ENCODE measurements around the gene TPSD1. TPM values are rescaled to one million over a fixed set of nuclear protein-coding genes. Genes with fewer than 3 reads are reported as not detected.

TPSD1 gene
- total and polyA plus RNA-seq, 7 experiments from 2014 or later, result not detected

- peaks cover 0 to 2% (median 0%) of the 10 kb centered on the region in 11 donors for H3K9me3 Mint-ChIP-seq
- Histone ChIP-seq H3K9me3 (ENCODE audit: control insufficient read depth in 2 of 3, low read length in 3 of 3) (no peaks in the 10 kb centered on the region), H3K4me1 (ENCODE audit: control insufficient read depth in 2 of 2, insufficient read depth in 2 of 2, low read length in 2 of 2) (no peaks in the 10 kb centered on the region), H3K4me3 (ENCODE audit: low read length) (no peak overlapping the region), H3K36me3 (ENCODE audit: control insufficient read depth in 2 of 3, insufficient read depth in 3 of 3, low read length in 3 of 3) (no peaks in the 10 kb centered on the region), H3K27me3 (ENCODE audit: control insufficient read depth in 2 of 2, insufficient read depth in 2 of 2, low read length in 2 of 2) (no peaks in the 10 kb centered on the region), H3K27ac (ENCODE audit: low read depth, low read length) (no peak overlapping the region)
- H3K36me3 Mint-ChIP-seq, result no peaks in the 10 kb centered on the region
- ATAC-seq (no peak), DNase-seq (no peak)
- peaks cover 0 to 12% (median 4%) of the 10 kb centered on the region in 7 donors for H3K4me1 Mint-ChIP-seq
- H3K27me3 Mint-ChIP-seq, result peaks cover 11 to 41% (median 35%) of the 10 kb centered on the region in 5 donors
- H3K4me3 Mint-ChIP-seq, result peak overlapping the region in 1 of 10 donors; percentile 23
- intact Hi-C loops (cut with micrococcal nuclease), result no loop called here
- no peak overlapping the region for H3K27ac Mint-ChIP-seq
- ChIA-PET CTCF (interaction anchor here (0.5 kb wide), 1 partner anchor 12 kb away, joined by 3 read pairs; no protein-coding TSS in a partner anchor), POLR2A (no interaction called here)
These were observed 32.3 kb downstream of the TPSD1 start for GRCh38 chr16:1287982-1288670.

GRCh38 chr16:1288813-1289476 lies 33.1 kb downstream of the TPSD1 start:
- ATAC-seq (peak; percentile 41), DNase-seq (peak in 1 of 9 donors; percentile 16)
- H3K36me3 ChIP-seq (ENCODE audit: control insufficient read depth in 2 of 3, insufficient read depth in 3 of 3, low read length in 3 of 3), result no peaks in the 10 kb centered on the region
- Mint-ChIP-seq H3K4me1 (peaks cover 0 to 12% (median 3%) of the 10 kb centered on the region in 7 donors), H3K27me3 (peaks cover 18 to 45% (median 39%) of the 10 kb centered on the region in 5 donors), H3K27ac (no peak overlapping the region), H3K36me3 (no peaks in the 10 kb centered on the region), H3K9me3 (peaks cover 0 to 2% (median 0%) of the 10 kb centered on the region in 11 donors), H3K4me3 (no peak overlapping the region)
- H3K9me3 ChIP-seq (ENCODE audit: control insufficient read depth in 2 of 3, low read length in 3 of 3), result no peaks in the 10 kb centered on the region
- CTCF ChIA-PET, result interaction anchor here (0.5 kb wide), 1 partner anchor 12 kb away, joined by 3 read pairs; no protein-coding TSS in a partner anchor
- POLR2A ChIA-PET, result interaction anchor here (0.5 kb wide), 1 partner anchor 567 kb away, joined by 6 read pairs; no protein-coding TSS in a partner anchor
- intact Hi-C loops (cut with micrococcal nuclease), result no loop called here
- no peaks in the 10 kb centered on the region for H3K27me3 ChIP-seq (ENCODE audit: control insufficient read depth in 2 of 2, insufficient read depth in 2 of 2, low read length in 2 of 2)
- H3K4me1 ChIP-seq (ENCODE audit: control insufficient read depth in 2 of 2, insufficient read depth in 2 of 2, low read length in 2 of 2), result no peaks in the 10 kb centered on the region
- H3K27ac ChIP-seq (ENCODE audit: low read depth, low read length), result no peak overlapping the region
- no peak overlapping the region for H3K4me3 ChIP-seq (ENCODE audit: low read length)

GRCh38 chr16:1289477-1289866 lies 33.6 kb downstream of the TPSD1 start:
- Mint-ChIP-seq H3K4me1 (peaks cover 0 to 12% (median 3%) of the 10 kb centered on the region in 7 donors), H3K36me3 (no peaks in the 10 kb centered on the region), H3K9me3 (peaks cover 0 to 2% (median 0%) of the 10 kb centered on the region in 11 donors), H3K4me3 (peak overlapping the region in 1 of 10 donors; percentile 32), H3K27me3 (peaks cover 24 to 50% (median 44%) of the 10 kb centered on the region in 5 donors), H3K27ac (no peak overlapping the region)
- Histone ChIP-seq H3K4me3 (ENCODE audit: low read length) (no peak overlapping the region), H3K36me3 (ENCODE audit: control insufficient read depth in 2 of 3, insufficient read depth in 3 of 3, low read length in 3 of 3) (no peaks in the 10 kb centered on the region), H3K9me3 (ENCODE audit: control insufficient read depth in 2 of 3, low read length in 3 of 3) (no peaks in the 10 kb centered on the region), H3K27me3 (ENCODE audit: control insufficient read depth in 2 of 2, insufficient read depth in 2 of 2, low read length in 2 of 2) (no peaks in the 10 kb centered on the region), H3K27ac (ENCODE audit: low read depth, low read length) (no peak overlapping the region), H3K4me1 (ENCODE audit: control insufficient read depth in 2 of 2, insufficient read depth in 2 of 2, low read length in 2 of 2) (no peaks in the 10 kb centered on the region)
- DNase-seq, result no peak
- intact Hi-C loops (cut with micrococcal nuclease), result no loop called here
- CTCF ChIA-PET, result no interaction called here
- ATAC-seq, result no peak
- POLR2A ChIA-PET, result interaction anchor here (0.5 kb wide), 1 partner anchor 566 kb away, joined by 6 read pairs; no protein-coding TSS in a partner anchor

GRCh38 chr16:1290063-1290501 lies 34.2 kb downstream of the TPSD1 start:
- Mint-ChIP-seq H3K27me3 (peaks cover 25 to 52% (median 47%) of the 10 kb centered on the region in 5 donors), H3K4me3 (no peak overlapping the region), H3K4me1 (peaks cover 0 to 12% (median 3%) of the 10 kb centered on the region in 7 donors), H3K36me3 (no peaks in the 10 kb centered on the region), H3K9me3 (peaks cover 0 to 2% (median 0%) of the 10 kb centered on the region in 11 donors), H3K27ac (no peak overlapping the region)
- no peak for DNase-seq
- CTCF ChIA-PET, result no interaction called here
- ATAC-seq, result peak; percentile 51
- POLR2A ChIA-PET, result no interaction called here
- Histone ChIP-seq H3K4me3 (ENCODE audit: low read length) (no peak overlapping the region), H3K36me3 (ENCODE audit: control insufficient read depth in 2 of 3, insufficient read depth in 3 of 3, low read length in 3 of 3) (no peaks in the 10 kb centered on the region), H3K4me1 (ENCODE audit: control insufficient read depth in 2 of 2, insufficient read depth in 2 of 2, low read length in 2 of 2) (no peaks in the 10 kb centered on the region), H3K9me3 (ENCODE audit: control insufficient read depth in 2 of 3, low read length in 3 of 3) (no peaks in the 10 kb centered on the region), H3K27me3 (ENCODE audit: control insufficient read depth in 2 of 2, insufficient read depth in 2 of 2, low read length in 2 of 2) (no peaks in the 10 kb centered on the region), H3K27ac (ENCODE audit: low read depth, low read length) (no peak overlapping the region)
- intact Hi-C loops (cut with micrococcal nuclease), result no loop called here

- peaks cover 0 to 2% (median 0%) of the 10 kb centered on the region in 11 donors for H3K9me3 Mint-ChIP-seq
- ChIA-PET POLR2A (no interaction called here), CTCF (no interaction called here)
- intact Hi-C loops (cut with micrococcal nuclease), result no loop called here
- H3K4me3 Mint-ChIP-seq, result no peak overlapping the region
- no peaks in the 10 kb centered on the region for H3K36me3 ChIP-seq (ENCODE audit: control insufficient read depth in 2 of 3, insufficient read depth in 3 of 3, low read length in 3 of 3)
- ATAC-seq (no peak), DNase-seq (no peak)
- no peaks in the 10 kb centered on the region for H3K9me3 ChIP-seq (ENCODE audit: control insufficient read depth in 2 of 3, low read length in 3 of 3)
- H3K4me3 ChIP-seq (ENCODE audit: low read length), result no peak overlapping the region
- H3K27me3 ChIP-seq (ENCODE audit: control insufficient read depth in 2 of 2, insufficient read depth in 2 of 2, low read length in 2 of 2), result no peaks in the 10 kb centered on the region
- H3K27ac ChIP-seq (ENCODE audit: low read depth, low read length), result no peak overlapping the region
- H3K4me1 Mint-ChIP-seq, result peaks cover 0 to 12% (median 3%) of the 10 kb centered on the region in 7 donors
- H3K4me1 ChIP-seq (ENCODE audit: control insufficient read depth in 2 of 2, insufficient read depth in 2 of 2, low read length in 2 of 2), result no peaks in the 10 kb centered on the region
- peaks cover 30 to 53% (median 39%) of the 10 kb centered on the region in 5 donors for H3K27me3 Mint-ChIP-seq
- H3K36me3 Mint-ChIP-seq, result no peaks in the 10 kb centered on the region
- no peak overlapping the region for H3K27ac Mint-ChIP-seq
These were observed 35.1 kb downstream of the TPSD1 start for GRCh38 chr16:1290860-1291575.

- Histone ChIP-seq H3K36me3 (ENCODE audit: control insufficient read depth in 2 of 3, insufficient read depth in 3 of 3, low read length in 3 of 3) (no peaks in the 10 kb centered on the region), H3K9me3 (ENCODE audit: control insufficient read depth in 2 of 3, low read length in 3 of 3) (no peaks in the 10 kb centered on the region), H3K27ac (ENCODE audit: low read depth, low read length) (no peak overlapping the region), H3K4me3 (ENCODE audit: low read length) (no peak overlapping the region), H3K4me1 (ENCODE audit: control insufficient read depth in 2 of 2, insufficient read depth in 2 of 2, low read length in 2 of 2) (no peaks in the 10 kb centered on the region), H3K27me3 (ENCODE audit: control insufficient read depth in 2 of 2, insufficient read depth in 2 of 2, low read length in 2 of 2) (no peaks in the 10 kb centered on the region)
- ChIA-PET POLR2A (no interaction called here), CTCF (no interaction called here)
- no peak overlapping the region for H3K27ac Mint-ChIP-seq
- no peak for ATAC-seq
- peaks cover 0 to 2% (median 0%) of the 10 kb centered on the region in 11 donors for H3K9me3 Mint-ChIP-seq
- H3K4me1 Mint-ChIP-seq, result peaks cover 0 to 12% (median 3%) of the 10 kb centered on the region in 7 donors
- peaks cover 30 to 53% (median 34%) of the 10 kb centered on the region in 5 donors for H3K27me3 Mint-ChIP-seq
- H3K36me3 Mint-ChIP-seq, result no peaks in the 10 kb centered on the region
- intact Hi-C loops (cut with micrococcal nuclease), result no loop called here
- H3K4me3 Mint-ChIP-seq, result no peak overlapping the region
- no peak for DNase-seq
These were observed 35.7 kb downstream of the TPSD1 start for GRCh38 chr16:1291576-1291974.

Measured in naive thymus-derived CD4-positive, alpha-beta T cell (primary cell).